H1 (cell line): Measurements from ENCODE around the gene CAMP.

ENCODE experiments used
- CBX5 ChIP-seq: fragments of 300-800, 300-1000 bp; sonication (generic); IDR thresholded peaks from 2 replicates; pipeline ENCODE4 v1.7.1; 2016; ENCODE audit warnings: antibody characterized with exemption, low read length, low read depth
- CEBPB ChIP-seq: IDR thresholded peaks from 2 replicates; pipeline ENCODE4 v1.6.1; 2012; ENCODE audit warnings: low read depth, low read length
- EZH2 ChIP-seq: fragments of 200-600 bp; sonication (generic); IDR thresholded peaks from 2 replicates; pipeline ENCODE4 v1.7.1; 2012; ENCODE audit warnings: low read depth, mild to moderate bottlenecking, moderate library complexity, low read length, inconsistent platforms; ENCODE audit not compliant: severe bottlenecking
- HDAC2 ChIP-seq, 2 experiments: fragments of 300-600 bp in 1 of 2; sonication (generic) in 1 of 2; IDR thresholded peaks; 2 replicates each; pipeline ENCODE4 v1.6.1; 2011 to 2012; ENCODE audit warnings: low read depth in 2 of 2, low read length in 2 of 2, mild to moderate bottlenecking in 2 of 2, moderate library complexity in 2 of 2, borderline replicate concordance in 1 of 2, inconsistent platforms in 1 of 2
- KDM4A ChIP-seq: IDR thresholded peaks from one replicate; pipeline ENCODE4 v1.7.1; 2012; ENCODE audit warnings: low read depth, mild to moderate bottlenecking, moderate library complexity, low read length, inconsistent platforms; ENCODE audit not compliant: severe bottlenecking
- PHF8 ChIP-seq: fragments of 200-600 bp; sonication (generic); conservative IDR thresholded peaks from 2 replicates; pipeline ENCODE4 v1.7.1; 2012; ENCODE audit warnings: low read depth, mild to moderate bottlenecking, inconsistent platforms, low read length, moderate library complexity
- POLR2A ChIP-seq, 2 experiments: IDR thresholded peaks; 1 replicate in 1 of 2; 2 replicates in 1 of 2; pipeline ENCODE4 v1.6.1; 2011; ENCODE audit warnings: low read depth in 2 of 2, low read length in 2 of 2, mild to moderate bottlenecking in 2 of 2; ENCODE audit errors: control extremely low read depth in 1 of 2
- POLR2AphosphoS5 ChIP-seq: IDR thresholded peaks from 2 replicates; pipeline ENCODE4 v1.6.1; 2011; ENCODE audit warnings: low read depth, low read length
- SUZ12 ChIP-seq: fragments of 200-600 bp; sonication (generic); IDR thresholded peaks from 2 replicates; pipeline ENCODE4 v1.6.1; 2012; ENCODE audit warnings: mild to moderate bottlenecking, inconsistent platforms, low read length, moderate library complexity, mixed read lengths
- TAF1 ChIP-seq: IDR thresholded peaks from 2 replicates; pipeline ENCODE4 v1.6.1; 2011; ENCODE audit warnings: mild to moderate bottlenecking, low read depth, low read length
- TF ChIP-seq, protein P1 (sequence below): IDR thresholded peaks from 2 replicates; pipeline ENCODE4 v1.6.1; 2012; ENCODE audit warnings: inconsistent platforms
- TF ChIP-seq, protein P2 (sequence below): IDR thresholded peaks from 2 replicates; pipeline ENCODE4 v1.6.1; 2011; ENCODE audit warnings: low read depth, mild to moderate bottlenecking, low read length; ENCODE audit not compliant: insufficient read depth
- TF ChIP-seq, protein P3 (sequence below), 3 experiments: IDR thresholded peaks; 1 replicate in 2 of 3; 2 replicates in 1 of 3; pipeline versions ENCODE4 v1.5.1 to v1.6.1; 2011; ENCODE audit warnings: low read length in 3 of 3, mild to moderate bottlenecking in 3 of 3, inconsistent platforms in 2 of 3, low read depth in 1 of 3, moderate library complexity in 1 of 3; ENCODE audit not compliant: insufficient read depth in 1 of 3; ENCODE audit errors: control extremely low read depth in 1 of 3

GRCh38 chr3:48194446-48195071, 28.7 kb upstream of the CAMP start:
- TF ChIP-seq KDM4A (no peak), CBX5 (no peak), POLR2A (IDR thresholded peaks at IDR 0.05; ENCODE audit: control extremely low read depth in 1 of 2, low read depth in 2 of 2, low read length in 2 of 2) (no peak), EZH2 (no peak), POLR2AphosphoS5 (no peak), TAF1 (no peak), SUZ12 (no peak), HDAC2 (IDR thresholded peaks at IDR 0.05; ENCODE audit: borderline replicate concordance in 1 of 2, low read depth in 2 of 2, low read length in 2 of 2) (no peak), PHF8 (no peak), CEBPB (no peak)
- TF ChIP-seq, protein P1, sequence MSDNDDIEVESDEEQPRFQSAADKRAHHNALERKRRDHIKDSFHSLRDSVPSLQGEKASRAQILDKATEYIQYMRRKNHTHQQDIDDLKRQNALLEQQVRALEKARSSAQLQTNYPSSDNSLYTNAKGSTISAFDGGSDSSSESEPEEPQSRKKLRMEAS: no peak
- TF ChIP-seq, protein P2, sequence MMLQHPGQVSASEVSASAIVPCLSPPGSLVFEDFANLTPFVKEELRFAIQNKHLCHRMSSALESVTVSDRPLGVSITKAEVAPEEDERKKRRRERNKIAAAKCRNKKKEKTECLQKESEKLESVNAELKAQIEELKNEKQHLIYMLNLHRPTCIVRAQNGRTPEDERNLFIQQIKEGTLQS: no peak
- TF ChIP-seq, protein P3, sequence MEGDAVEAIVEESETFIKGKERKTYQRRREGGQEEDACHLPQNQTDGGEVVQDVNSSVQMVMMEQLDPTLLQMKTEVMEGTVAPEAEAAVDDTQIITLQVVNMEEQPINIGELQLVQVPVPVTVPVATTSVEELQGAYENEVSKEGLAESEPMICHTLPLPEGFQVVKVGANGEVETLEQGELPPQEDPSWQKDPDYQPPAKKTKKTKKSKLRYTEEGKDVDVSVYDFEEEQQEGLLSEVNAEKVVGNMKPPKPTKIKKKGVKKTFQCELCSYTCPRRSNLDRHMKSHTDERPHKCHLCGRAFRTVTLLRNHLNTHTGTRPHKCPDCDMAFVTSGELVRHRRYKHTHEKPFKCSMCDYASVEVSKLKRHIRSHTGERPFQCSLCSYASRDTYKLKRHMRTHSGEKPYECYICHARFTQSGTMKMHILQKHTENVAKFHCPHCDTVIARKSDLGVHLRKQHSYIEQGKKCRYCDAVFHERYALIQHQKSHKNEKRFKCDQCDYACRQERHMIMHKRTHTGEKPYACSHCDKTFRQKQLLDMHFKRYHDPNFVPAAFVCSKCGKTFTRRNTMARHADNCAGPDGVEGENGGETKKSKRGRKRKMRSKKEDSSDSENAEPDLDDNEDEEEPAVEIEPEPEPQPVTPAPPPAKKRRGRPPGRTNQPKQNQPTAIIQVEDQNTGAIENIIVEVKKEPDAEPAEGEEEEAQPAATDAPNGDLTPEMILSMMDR (IDR thresholded peaks at IDR 0.05; ENCODE audit: control extremely low read depth in 1 of 3, insufficient read depth in 1 of 3, low read depth in 1 of 3, low read length in 3 of 3): peak; percentile 67 to 91 (median 78)
